Brain microvascular endothelial cell (primary cell): ENCODE measurements around the gene PLCB1.
"Not testable (repeated sequence)": the region's sequence is repeated elsewhere in the genome, so short reads cannot be mapped to it uniquely, and the experiment has no call there.

Source experiments
- DNase-seq: peaks from one replicate; pipeline ENCODE4 v3.0.0-alpha.2; 2020
- H3K27ac ChIP-seq: fragments of 250-450 bp; sonication (Bioruptor Pico); 2 replicates; pipeline ENCODE4 v1.5.1; 2020; ENCODE audit warnings: mild to moderate bottlenecking, moderate library complexity
- H3K27me3 ChIP-seq: fragments of 250-450 bp; sonication (Bioruptor Pico); replicated peaks from 2 replicates; pipeline ENCODE4 v1.5.1; 2020; ENCODE audit warnings: mild to moderate bottlenecking
- H3K36me3 ChIP-seq: fragments of 250-450 bp; sonication (Bioruptor Pico); replicated peaks from 2 replicates; pipeline ENCODE4 v1.5.1; 2020; ENCODE audit warnings: mild to moderate bottlenecking
- H3K4me3 ChIP-seq: 2 replicates; pipeline ENCODE4 v1.5.1; 2011; ENCODE audit warnings: low read depth, mild to moderate bottlenecking, control low read depth, low read length, moderate library complexity
- in situ Hi-C: cut with HindIII; loops from 2 replicates; pipeline ENCODE4 v1.10.0; 2017; ENCODE audit warnings: low sequenced_read_pairs, low pct_ligation_motif_present
- TF ChIP-seq, protein P1 (sequence below): IDR thresholded peaks from 2 replicates; pipeline ENCODE4 v1.5.1; 2011; ENCODE audit warnings: low read depth, mild to moderate bottlenecking, moderate library complexity, low read length, control low read depth, inconsistent platforms; ENCODE audit errors: missing control alignments

Gene PLCB1

DNA sequence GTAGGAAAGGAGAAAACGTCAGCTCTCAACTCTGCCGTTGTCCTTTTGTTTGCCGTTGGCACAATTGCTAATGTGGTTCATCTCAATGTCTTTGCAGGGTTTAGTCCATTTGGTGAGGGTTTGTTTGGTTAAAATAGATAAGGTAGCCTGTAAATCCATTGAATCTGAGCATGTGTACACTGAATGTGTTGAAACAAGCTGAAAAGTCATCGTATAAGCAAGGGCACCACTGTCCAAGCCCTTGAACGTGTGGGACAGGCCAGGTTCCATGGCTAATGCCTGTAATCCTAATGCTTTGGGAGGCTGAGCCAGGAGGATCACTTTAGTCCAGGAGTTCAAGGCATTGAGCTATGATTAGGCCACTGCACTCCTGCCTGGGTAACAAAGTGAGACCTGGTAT is 712.1 kb downstream of the PLCB1 start:
- no peak overlapping the region for H3K27ac ChIP-seq
- no peaks in the 10 kb centered on the region for H3K36me3 ChIP-seq
- no peak overlapping the region for H3K4me3 ChIP-seq
- TF ChIP-seq, protein P1, sequence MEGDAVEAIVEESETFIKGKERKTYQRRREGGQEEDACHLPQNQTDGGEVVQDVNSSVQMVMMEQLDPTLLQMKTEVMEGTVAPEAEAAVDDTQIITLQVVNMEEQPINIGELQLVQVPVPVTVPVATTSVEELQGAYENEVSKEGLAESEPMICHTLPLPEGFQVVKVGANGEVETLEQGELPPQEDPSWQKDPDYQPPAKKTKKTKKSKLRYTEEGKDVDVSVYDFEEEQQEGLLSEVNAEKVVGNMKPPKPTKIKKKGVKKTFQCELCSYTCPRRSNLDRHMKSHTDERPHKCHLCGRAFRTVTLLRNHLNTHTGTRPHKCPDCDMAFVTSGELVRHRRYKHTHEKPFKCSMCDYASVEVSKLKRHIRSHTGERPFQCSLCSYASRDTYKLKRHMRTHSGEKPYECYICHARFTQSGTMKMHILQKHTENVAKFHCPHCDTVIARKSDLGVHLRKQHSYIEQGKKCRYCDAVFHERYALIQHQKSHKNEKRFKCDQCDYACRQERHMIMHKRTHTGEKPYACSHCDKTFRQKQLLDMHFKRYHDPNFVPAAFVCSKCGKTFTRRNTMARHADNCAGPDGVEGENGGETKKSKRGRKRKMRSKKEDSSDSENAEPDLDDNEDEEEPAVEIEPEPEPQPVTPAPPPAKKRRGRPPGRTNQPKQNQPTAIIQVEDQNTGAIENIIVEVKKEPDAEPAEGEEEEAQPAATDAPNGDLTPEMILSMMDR, result no peak
- no peak for DNase-seq
- in situ Hi-C loops, result no loop called here
- no peaks in the 10 kb centered on the region for H3K27me3 ChIP-seq

DNA sequence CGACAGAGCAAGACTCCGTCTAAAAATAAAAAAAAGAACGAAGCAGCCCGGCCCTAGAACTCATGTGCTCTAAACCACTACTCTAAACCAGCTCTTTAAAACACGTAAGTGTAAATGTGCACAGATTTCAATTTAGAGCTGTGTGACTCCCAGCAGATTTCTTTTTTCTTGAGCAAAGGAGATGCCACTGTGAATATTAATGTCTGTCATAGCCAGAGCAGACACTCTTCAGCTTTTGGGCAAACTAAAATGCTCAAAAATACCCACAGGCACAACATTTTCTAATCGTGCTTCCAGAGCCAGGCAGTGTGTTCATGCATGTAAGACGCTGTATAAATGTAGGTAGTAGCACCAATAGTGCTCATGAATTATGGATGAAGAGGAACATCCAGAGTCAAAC is 717.9 kb downstream of the PLCB1 start:
- DNase-seq, result no peak
- Histone ChIP-seq H3K4me3 (no peak overlapping the region), H3K27ac (no peak overlapping the region), H3K36me3 (no peaks in the 10 kb centered on the region), H3K27me3 (no peaks in the 10 kb centered on the region)
- TF ChIP-seq, protein P1, result no peak
- in situ Hi-C loops, result no loop called here

DNA sequence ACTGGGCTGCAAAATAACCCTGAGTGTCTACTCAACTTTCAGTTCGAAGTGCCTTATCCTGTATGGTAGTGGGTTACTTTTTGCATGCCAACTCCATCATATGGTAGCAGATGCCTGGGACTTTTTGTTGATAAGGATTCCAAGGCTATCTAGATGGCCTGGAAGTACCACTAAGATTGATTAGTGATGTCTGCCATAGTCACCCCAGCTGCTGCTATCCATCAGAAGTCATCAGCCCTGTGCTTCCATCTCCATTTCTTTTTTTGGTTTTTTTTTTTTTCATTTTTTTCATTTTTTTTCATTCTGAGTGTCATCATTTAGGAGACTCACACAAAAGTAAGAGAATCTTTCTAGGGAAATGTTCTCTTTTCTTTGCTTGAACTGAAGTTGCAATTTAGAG is 719.4 kb downstream of the PLCB1 start:
- Histone ChIP-seq H3K27me3 (no peaks in the 10 kb centered on the region), H3K36me3 (no peaks in the 10 kb centered on the region), H3K27ac (no peak overlapping the region), H3K4me3 (no peak overlapping the region)
- in situ Hi-C loops, result no loop called here
- no peak for DNase-seq
- TF ChIP-seq, protein P1, result no peak

DNA sequence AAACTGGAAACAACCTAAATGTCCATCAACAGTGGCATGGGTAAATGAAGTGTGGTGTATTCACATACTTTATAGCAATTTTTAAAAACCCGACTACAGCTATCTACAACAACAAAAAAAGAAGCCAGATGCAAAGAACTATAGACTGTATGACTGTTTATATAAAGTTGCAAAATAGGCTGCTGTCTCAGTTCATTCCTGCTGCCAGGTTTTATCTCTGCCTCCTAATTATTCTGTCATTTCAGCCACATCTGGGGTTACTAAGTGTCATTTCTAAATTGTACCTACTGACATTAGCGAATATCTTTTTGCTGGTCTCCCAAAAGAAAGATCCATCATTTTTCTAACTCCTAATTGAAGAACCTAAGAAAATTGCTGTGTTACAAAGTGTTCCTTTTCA is 719.9 kb downstream of the PLCB1 start:
- H3K4me3 ChIP-seq, in situ Hi-C loops, H3K27me3 ChIP-seq, DNase-seq, H3K36me3 ChIP-seq, H3K27ac ChIP-seq: not testable (repeated sequence)

DNA sequence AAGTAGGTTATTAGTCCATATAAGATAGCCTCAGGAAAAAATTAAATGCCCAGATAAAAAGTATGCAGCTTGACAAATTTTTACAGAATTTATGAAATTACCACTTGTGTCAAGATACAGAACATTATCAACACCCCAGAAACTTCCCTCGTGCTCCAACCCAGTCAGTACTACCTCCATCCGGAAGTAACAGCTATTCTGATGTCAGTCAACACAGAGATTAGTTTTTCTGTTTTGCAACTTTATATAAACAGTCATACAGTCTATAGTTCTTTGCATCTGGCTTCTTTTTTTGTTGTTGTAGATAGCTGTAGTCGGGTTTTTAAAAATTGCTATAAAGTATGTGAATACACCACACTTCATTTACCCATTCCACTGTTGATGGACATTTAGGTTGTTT is 721.1 kb downstream of the PLCB1 start:
- H3K27ac ChIP-seq, DNase-seq, H3K36me3 ChIP-seq, H3K27me3 ChIP-seq, in situ Hi-C loops, H3K4me3 ChIP-seq: not testable (repeated sequence)

DNA sequence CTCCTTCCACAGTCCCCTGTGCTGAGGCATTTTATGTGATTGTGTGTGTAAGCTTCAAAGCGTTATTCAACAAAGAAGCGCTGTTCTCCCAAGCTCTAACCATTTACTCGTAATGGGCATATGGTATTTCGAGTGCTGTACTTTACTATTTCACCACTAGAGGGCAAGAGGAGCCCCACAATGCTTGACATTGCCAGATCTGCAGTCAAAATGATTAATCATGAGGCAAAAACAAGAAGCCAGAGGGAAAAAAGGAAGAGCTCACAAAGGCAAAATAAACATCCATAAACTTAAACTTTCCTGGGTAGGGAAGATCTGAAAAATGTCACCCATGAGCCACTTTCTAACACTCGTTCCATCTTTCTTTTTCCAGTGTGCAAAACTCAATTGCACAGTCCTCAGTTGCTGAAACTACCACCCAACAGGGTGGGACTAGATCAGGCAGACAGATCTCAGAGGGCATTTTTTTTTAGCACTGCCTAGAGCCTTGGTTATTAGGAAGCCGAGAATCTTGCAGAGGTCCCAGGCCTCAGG is 721.8 kb downstream of the PLCB1 start:
- DNase-seq, result peak; percentile 78
- TF ChIP-seq, protein P1, result peak; percentile 82
- no peaks in the 10 kb centered on the region for H3K27me3 ChIP-seq
- H3K27ac ChIP-seq, result peak overlapping the region; percentile 44
- no peak overlapping the region for H3K4me3 ChIP-seq
- in situ Hi-C loops, result no loop called here
- H3K36me3 ChIP-seq, result no peaks in the 10 kb centered on the region

DNA sequence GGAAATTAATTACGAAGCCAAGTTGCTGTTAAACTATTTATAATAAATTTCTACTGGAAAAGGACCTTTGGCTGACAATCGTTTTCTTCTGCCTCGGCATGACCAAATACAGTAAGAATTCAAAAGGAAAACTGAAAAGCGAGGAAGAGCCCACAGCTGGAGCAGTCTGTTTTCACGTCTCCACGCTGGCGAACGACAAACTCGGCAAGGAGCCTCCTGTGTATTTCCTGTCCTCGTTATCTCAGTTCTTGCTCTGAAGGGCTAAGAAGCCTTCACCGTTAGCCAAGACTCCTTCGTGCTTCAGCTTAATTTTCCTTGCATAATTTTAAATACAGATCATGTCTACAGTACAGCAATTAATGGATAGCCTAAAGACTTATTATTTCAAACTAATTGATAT is 722.5 kb downstream of the PLCB1 start:
- peak overlapping the region; percentile 33 for H3K4me3 ChIP-seq
- in situ Hi-C loops, result no loop called here
- no peaks in the 10 kb centered on the region for H3K36me3 ChIP-seq
- H3K27ac ChIP-seq, result peak overlapping the region; percentile 44
- H3K27me3 ChIP-seq, result no peaks in the 10 kb centered on the region
- TF ChIP-seq, protein P1, result no peak
- peak; percentile 58 for DNase-seq
